ENCODE results near the gene RPL23.

GRCh38 chr17:38892620-38893019 is 39.1 kb upstream of the RPL23 start:
- no peak for TF ChIP-seq POLR2A (IDR thresholded peaks at IDR 0.05)
- no peak for TF ChIP-seq CTCF (IDR thresholded peaks at IDR 0.05)
